PC-3 (cell line): ENCODE results near the gene FTL.

Experiments
- EZH2 ChIP-seq: fragments of 300-600 bp; sonication (generic); IDR thresholded peaks from one replicate; pipeline ENCODE4 v1.6.1; 2017; ENCODE audit warnings: antibody characterized with exemption, mild to moderate bottlenecking, low read length; ENCODE audit not compliant: unreplicated experiment
- EZH2phosphoT487 ChIP-seq: fragments of 300-600 bp; sonication (generic); IDR thresholded peaks from 2 replicates; pipeline ENCODE4 v1.6.1; 2018; ENCODE audit warnings: mild to moderate bottlenecking, antibody characterized with exemption, low read length, borderline replicate concordance

DNA sequence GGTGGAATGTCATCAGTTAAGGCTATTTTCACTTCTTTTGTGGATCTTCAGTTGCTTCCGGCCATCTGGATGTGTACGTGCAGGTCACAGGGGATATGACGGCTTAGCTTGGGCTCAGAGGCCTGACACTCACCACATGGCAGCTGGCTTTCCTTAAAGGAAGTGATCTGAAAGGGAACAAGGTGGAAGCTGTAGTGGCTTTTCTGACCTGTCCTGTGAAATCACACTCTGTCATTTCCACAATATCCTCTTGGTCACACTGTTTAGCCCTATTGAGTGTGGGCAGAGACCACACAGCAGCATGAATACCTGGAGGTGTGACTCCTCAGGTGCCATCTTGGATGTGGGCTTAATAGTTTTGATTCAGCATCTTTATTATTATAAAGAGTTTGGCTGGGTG lies 14.9 kb upstream of the FTL start:
- TF ChIP-seq EZH2phosphoT487 (no peak), EZH2 (no peak)
